WERI-Rb-1 (cell line): ENCODE measurements around the gene CASP9.

Source experiments
- DNase-seq: peaks from one replicate; pipeline ENCODE4 v3.0.0-alpha.2; 2020
- H3K27ac ChIP-seq: fragments of 250-450 bp; sonication (Bioruptor Pico); 2 replicates; pipeline ENCODE4 v1.5.1; 2020; ENCODE audit warnings: mild to moderate bottlenecking, moderate library complexity
- H3K27me3 ChIP-seq: fragments of 250-450 bp; sonication (Bioruptor Pico); 2 replicates; pipeline ENCODE4 v1.5.1; 2021; ENCODE audit warnings: mild to moderate bottlenecking, low read depth, moderate library complexity; ENCODE audit not compliant: insufficient read depth, severe bottlenecking
- H3K36me3 ChIP-seq: fragments of 250-450 bp; sonication (Bioruptor Pico); 2 replicates; pipeline ENCODE4 v1.5.1; 2020; ENCODE audit warnings: mild to moderate bottlenecking, moderate library complexity
- H3K4me3 ChIP-seq: 2 replicates; pipeline ENCODE4 v1.5.1; 2011; ENCODE audit warnings: low read depth, mild to moderate bottlenecking, control low read depth, low read length
- H3K9me3 ChIP-seq: fragments of 250-450 bp; sonication (Bioruptor Pico); 2 replicates; pipeline ENCODE4 v1.5.1; 2021; ENCODE audit warnings: mild to moderate bottlenecking, moderate library complexity; ENCODE audit not compliant: severe bottlenecking
- CTCF ChIP-seq: IDR thresholded peaks from 2 replicates; pipeline ENCODE4 v1.5.1; 2011; ENCODE audit warnings: low read depth, mild to moderate bottlenecking, control low read depth, inconsistent platforms, low read length

The CASP9 gene

GRCh38 chr1:15448877-15449462 is 75.0 kb downstream of the CASP9 start:
- H3K27ac ChIP-seq, result no peak overlapping the region
- TF ChIP-seq CTCF, result no peak
- H3K27me3 ChIP-seq, result no peaks in the 10 kb centered on the region
- peaks cover 7% of the 10 kb centered on the region for H3K9me3 ChIP-seq
- H3K4me3 ChIP-seq, result no peak overlapping the region
- DNase-seq, result no peak
- no peaks in the 10 kb centered on the region for H3K36me3 ChIP-seq

GRCh38 chr1:15446212-15446611 is 77.8 kb downstream of the CASP9 start:
- no peaks in the 10 kb centered on the region for H3K27me3 ChIP-seq
- no peak overlapping the region for H3K27ac ChIP-seq
- no peak for DNase-seq
- H3K4me3 ChIP-seq, result no peak overlapping the region
- no peak for TF ChIP-seq CTCF
- H3K9me3 ChIP-seq, result peaks cover 2% of the 10 kb centered on the region
- no peaks in the 10 kb centered on the region for H3K36me3 ChIP-seq

- no peak for DNase-seq
Measured at GRCh38 chr1:15445390-15446122, 78.5 kb downstream of the CASP9 start.

GRCh38 chr1:15444468-15445389 is 79.3 kb downstream of the CASP9 start:
- Histone ChIP-seq H3K27me3 (no peaks in the 10 kb centered on the region), H3K4me3 (no peak overlapping the region), H3K27ac (no peak overlapping the region), H3K36me3 (no peaks in the 10 kb centered on the region), H3K9me3 (no peaks in the 10 kb centered on the region)
- no peak for TF ChIP-seq CTCF
- no peak for DNase-seq

More at GRCh38 chr1:15445390-15446122, 78.5 kb downstream of the CASP9 start:
- H3K4me3 ChIP-seq, result no peak overlapping the region
- no peaks in the 10 kb centered on the region for H3K36me3 ChIP-seq
- no peak for TF ChIP-seq CTCF
- H3K9me3 ChIP-seq, result no peaks in the 10 kb centered on the region
- no peaks in the 10 kb centered on the region for H3K27me3 ChIP-seq
- H3K27ac ChIP-seq, result no peak overlapping the region

- H3K36me3 ChIP-seq, result no peaks in the 10 kb centered on the region
Measured at GRCh38 chr1:15443281-15443680, 80.7 kb downstream of the CASP9 start.

More at GRCh38 chr1:15443281-15443680, 80.7 kb downstream of the CASP9 start:
- no peak for TF ChIP-seq CTCF
- no peak for DNase-seq
- Histone ChIP-seq H3K9me3 (no peaks in the 10 kb centered on the region), H3K27ac (no peak overlapping the region), H3K27me3 (no peaks in the 10 kb centered on the region), H3K4me3 (no peak overlapping the region)
